ENCODE results near the gene CENPQ. TPM values are rescaled to one million over a fixed set of nuclear protein-coding genes. Genes with fewer than 3 reads are reported as not detected.
A peak's percentile ranks its signal among the peaks of the same experiment; 100 is the strongest.

Gene CENPQ
- total and polyA plus RNA-seq, 2 of the 13 experiments (the other 11 are each of a cell fraction or from before 2014, with no cell fraction given) = 9.1 to 20.1 TPM

- TF ChIP-seq USF2 (IDR thresholded peaks at IDR 0.05; ENCODE audit: low read depth, low read length) (no peak), USF2 (CRISPR knock-in tag; IDR thresholded peaks at IDR 0.05; ENCODE audit: borderline replicate concordance) (no peak), ZNF766 (CRISPR knock-in tag; IDR thresholded peaks at IDR 0.05; ENCODE audit: borderline replicate concordance) (peak; percentile 26; the same call in 1 of the 2 replicates), ZNF431 (CRISPR knock-in tag; IDR thresholded peaks at IDR 0.05; ENCODE audit: borderline replicate concordance, low read depth) (peak; percentile 86; the same call in 1 of the 2 replicates), ZNF230 (CRISPR knock-in tag; IDR thresholded peaks at IDR 0.05) (0 out of 2 replicates have a peak, but pooled peaks have one; percentile 51), ZNF644 (CRISPR knock-in tag; IDR thresholded peaks at IDR 0.05; ENCODE audit: low read depth) (peak; percentile 58), ZSCAN30 (CRISPR knock-in tag; IDR thresholded peaks at IDR 0.05) (peak; percentile 85), SNAPC4 (CRISPR knock-in tag; IDR thresholded peaks at IDR 0.05) (0 out of 2 replicates have a peak, but pooled peaks have one; percentile 44), ISL2 (CRISPR knock-in tag; IDR thresholded peaks at IDR 0.05) (peak; percentile 98)
- TF ChIP-seq, protein P1, sequence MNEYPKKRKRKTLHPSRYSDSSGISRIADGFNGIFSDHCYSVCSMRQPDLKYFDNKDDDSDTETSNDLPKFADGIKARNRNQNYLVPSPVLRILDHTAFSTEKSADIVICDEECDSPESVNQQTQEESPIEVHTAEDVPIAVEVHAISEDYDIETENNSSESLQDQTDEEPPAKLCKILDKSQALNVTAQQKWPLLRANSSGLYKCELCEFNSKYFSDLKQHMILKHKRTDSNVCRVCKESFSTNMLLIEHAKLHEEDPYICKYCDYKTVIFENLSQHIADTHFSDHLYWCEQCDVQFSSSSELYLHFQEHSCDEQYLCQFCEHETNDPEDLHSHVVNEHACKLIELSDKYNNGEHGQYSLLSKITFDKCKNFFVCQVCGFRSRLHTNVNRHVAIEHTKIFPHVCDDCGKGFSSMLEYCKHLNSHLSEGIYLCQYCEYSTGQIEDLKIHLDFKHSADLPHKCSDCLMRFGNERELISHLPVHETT (CRISPR knock-in tag; conservative IDR thresholded peaks at IDR 0.05) = 0 out of 2 replicates have a peak, but pooled peaks have one; percentile 39
- TF ChIP-seq, protein P2, sequence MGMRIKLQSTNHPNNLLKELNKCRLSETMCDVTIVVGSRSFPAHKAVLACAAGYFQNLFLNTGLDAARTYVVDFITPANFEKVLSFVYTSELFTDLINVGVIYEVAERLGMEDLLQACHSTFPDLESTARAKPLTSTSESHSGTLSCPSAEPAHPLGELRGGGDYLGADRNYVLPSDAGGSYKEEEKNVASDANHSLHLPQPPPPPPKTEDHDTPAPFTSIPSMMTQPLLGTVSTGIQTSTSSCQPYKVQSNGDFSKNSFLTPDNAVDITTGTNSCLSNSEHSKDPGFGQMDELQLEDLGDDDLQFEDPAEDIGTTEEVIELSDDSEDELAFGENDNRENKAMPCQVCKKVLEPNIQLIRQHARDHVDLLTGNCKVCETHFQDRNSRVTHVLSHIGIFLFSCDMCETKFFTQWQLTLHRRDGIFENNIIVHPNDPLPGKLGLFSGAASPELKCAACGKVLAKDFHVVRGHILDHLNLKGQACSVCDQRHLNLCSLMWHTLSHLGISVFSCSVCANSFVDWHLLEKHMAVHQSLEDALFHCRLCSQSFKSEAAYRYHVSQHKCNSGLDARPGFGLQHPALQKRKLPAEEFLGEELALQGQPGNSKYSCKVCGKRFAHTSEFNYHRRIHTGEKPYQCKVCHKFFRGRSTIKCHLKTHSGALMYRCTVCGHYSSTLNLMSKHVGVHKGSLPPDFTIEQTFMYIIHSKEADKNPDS (CRISPR knock-in tag; IDR thresholded peaks at IDR 0.05) = peak; percentile 97
- TF ChIP-seq, protein P3, sequence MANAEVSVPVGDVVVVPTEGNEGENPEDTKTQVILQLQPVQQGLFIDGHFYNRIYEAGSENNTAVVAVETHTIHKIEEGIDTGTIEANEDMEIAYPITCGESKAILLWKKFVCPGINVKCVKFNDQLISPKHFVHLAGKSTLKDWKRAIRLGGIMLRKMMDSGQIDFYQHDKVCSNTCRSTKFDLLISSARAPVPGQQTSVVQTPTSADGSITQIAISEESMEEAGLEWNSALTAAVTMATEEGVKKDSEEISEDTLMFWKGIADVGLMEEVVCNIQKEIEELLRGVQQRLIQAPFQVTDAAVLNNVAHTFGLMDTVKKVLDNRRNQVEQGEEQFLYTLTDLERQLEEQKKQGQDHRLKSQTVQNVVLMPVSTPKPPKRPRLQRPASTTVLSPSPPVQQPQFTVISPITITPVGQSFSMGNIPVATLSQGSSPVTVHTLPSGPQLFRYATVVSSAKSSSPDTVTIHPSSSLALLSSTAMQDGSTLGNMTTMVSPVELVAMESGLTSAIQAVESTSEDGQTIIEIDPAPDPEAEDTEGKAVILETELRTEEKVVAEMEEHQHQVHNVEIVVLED (CRISPR knock-in tag; IDR thresholded peaks at IDR 0.05; ENCODE audit: borderline replicate concordance) = peak; percentile 63; the same call in 1 of the 2 replicates
Observed at GRCh38 chr6:49522710-49523593, 59.8 kb downstream of the CENPQ start (continued).
